Transverse colon (tissue), 4 donors: ENCODE measurements around the gene ANKRD11. TPM values are rescaled to one million over a fixed set of nuclear protein-coding genes. Genes with fewer than 3 reads are reported as not detected.

Experiments
- DNase-seq: peaks from one replicate; pipeline ENCODE4 v3.0.0-alpha.2; 2019
- H3K27ac ChIP-seq, 4 donors: fragments of 200-600 bp; sonication (generic); 2 replicates each; pipeline ENCODE4 v1.5.1; 2016 to 2018; ENCODE audit warnings: inconsistent platforms in 4 of 4
- H3K27me3 ChIP-seq: fragments of 200-600 bp; sonication (generic); 2 replicates; pipeline ENCODE4 v1.5.1; 2017; ENCODE audit warnings: inconsistent platforms
- H3K36me3 ChIP-seq, 4 donors: fragments of 200-600 bp; sonication (generic); 2 replicates each; pipeline ENCODE4 v1.5.1; 2017 to 2019; ENCODE audit warnings: inconsistent platforms in 4 of 4
- H3K4me1 ChIP-seq, 4 donors: fragments of 200-600 bp; sonication (generic); 2 replicates each; pipeline ENCODE4 v1.5.1; 2017 to 2020; ENCODE audit warnings: inconsistent platforms in 4 of 4
- H3K4me3 ChIP-seq, 4 donors: fragments of 200-600 bp; sonication (generic); 1 replicate in 1 of 4; 2 replicates in 3 of 4; pipeline versions ENCODE4 v1.5.1 to v1.6.1; 2017 to 2019; ENCODE audit warnings: inconsistent platforms in 4 of 4
- H3K9me3 ChIP-seq, 2 donors: fragments of 200-600 bp; sonication (generic); 2 replicates each; pipeline ENCODE4 v1.5.1; 2017 to 2019; ENCODE audit warnings: inconsistent platforms in 2 of 2
- EP300 ChIP-seq: sonication (generic); formaldehyde crosslinking; IDR thresholded peaks from one replicate; pipeline ENCODE4 v1.6.1; 2017; ENCODE audit warnings: antibody characterized with exemption, low read depth
- POLR2A ChIP-seq: fragments of 450-650 bp; IDR thresholded peaks from one replicate; pipeline ENCODE4 v1.6.1; 2016; ENCODE audit warnings: antibody characterized with exemption, mild to moderate bottlenecking, moderate library complexity
- POLR2AphosphoS5 ChIP-seq, 3 donors: sonication (generic); formaldehyde crosslinking; IDR thresholded peaks; one replicate each; pipeline ENCODE4 v1.6.1; 2016; ENCODE audit warnings: antibody characterized with exemption in 3 of 3
- WGBS, 2 donors: methylation state at CpG; one replicate each; pipeline ENCODE4 v1.1.5; 2018; ENCODE audit warnings: low coverage in 1 of 2; 5-methylcytosine and 5-hydroxymethylcytosine counted together
- in situ Hi-C, 4 donors: fragments of 200-750 bp; cut with MboI; loops; one replicate each; pipeline versions ENCODE4 v1.15.0 to v1.15.1; 2017; ENCODE audit warnings: low sequenced_read_pairs in 3 of 4, low pct_ligation_motif_present in 1 of 4, low pct_unique_long_range_greater_than_20kb in 1 of 4
- intact Hi-C: fragments of 100-400 bp; cut with DNase I; formaldehyde crosslinking; loops from one replicate; pipeline ENCODE4 v1.15.1; 2023; ENCODE audit warnings: low total_unique reads
- total RNA-seq, 4 donors: library from RNA; depleted of rRNA; stranded (reverse); fragments of >200 nt; gene quantifications; one replicate each; pipeline ENCODE4 v1.1.0, GENCODE V29; 2016
- TF ChIP-seq, protein P1 (sequence below), 5 experiments: fragments of 200-600 bp in 3 of 5; fragments of 450-650 bp in 2 of 5; sonication (generic) in 3 of 5; IDR thresholded peaks; 1 replicate in 2 of 5; 2 replicates in 3 of 5; pipeline ENCODE4 v1.5.1; 2016 to 2017; ENCODE audit warnings: antibody characterized with exemption in 5 of 5, inconsistent platforms in 3 of 5, mild to moderate bottlenecking in 2 of 5, moderate library complexity in 1 of 5

Gene ANKRD11
- total RNA-seq, 4 donors from 2014 or later = 109 to 281 (median 142) TPM

DNA sequence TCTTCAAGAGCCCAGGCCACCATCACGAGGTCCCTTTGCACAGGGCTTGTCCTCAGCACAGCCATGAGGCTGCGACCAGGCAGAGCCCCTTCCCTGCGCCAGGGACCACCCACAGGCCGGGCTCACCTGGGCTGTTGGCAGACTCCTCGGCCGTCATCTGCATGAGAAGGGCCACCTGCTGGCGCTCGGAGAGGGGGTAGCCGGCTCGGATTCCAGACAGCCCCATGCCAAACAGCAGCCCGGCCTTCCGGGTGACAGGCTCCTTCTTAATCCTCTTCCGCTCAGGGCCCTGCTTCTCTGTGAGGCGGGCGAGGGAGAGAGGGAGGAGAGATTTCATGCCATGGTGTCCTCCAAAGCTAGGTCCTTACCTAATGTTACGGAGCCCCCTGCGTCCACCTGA is 199.5 kb downstream of the ANKRD11 start:
- no peaks in the 10 kb centered on the region for H3K27me3 ChIP-seq
- peaks cover 0 to 16% (median 6%) of the 10 kb centered on the region in 4 donors for H3K36me3 ChIP-seq
- no peak for DNase-seq
- 91% methylated on average over 16 of the region's 17 CpGs; no CpG with 5 or more reads in 1 of the 2 donors for WGBS, 2 donors
- H3K27ac ChIP-seq = no peak overlapping the region
- peaks cover 0 to 12% (median 5%) of the 10 kb centered on the region in 4 donors for H3K4me1 ChIP-seq
- no peaks in the 10 kb centered on the region for H3K9me3 ChIP-seq
- no peak for TF ChIP-seq POLR2AphosphoS5 (IDR thresholded peaks at IDR 0.05)
- TF ChIP-seq EP300 = no peak
- TF ChIP-seq, protein P1, sequence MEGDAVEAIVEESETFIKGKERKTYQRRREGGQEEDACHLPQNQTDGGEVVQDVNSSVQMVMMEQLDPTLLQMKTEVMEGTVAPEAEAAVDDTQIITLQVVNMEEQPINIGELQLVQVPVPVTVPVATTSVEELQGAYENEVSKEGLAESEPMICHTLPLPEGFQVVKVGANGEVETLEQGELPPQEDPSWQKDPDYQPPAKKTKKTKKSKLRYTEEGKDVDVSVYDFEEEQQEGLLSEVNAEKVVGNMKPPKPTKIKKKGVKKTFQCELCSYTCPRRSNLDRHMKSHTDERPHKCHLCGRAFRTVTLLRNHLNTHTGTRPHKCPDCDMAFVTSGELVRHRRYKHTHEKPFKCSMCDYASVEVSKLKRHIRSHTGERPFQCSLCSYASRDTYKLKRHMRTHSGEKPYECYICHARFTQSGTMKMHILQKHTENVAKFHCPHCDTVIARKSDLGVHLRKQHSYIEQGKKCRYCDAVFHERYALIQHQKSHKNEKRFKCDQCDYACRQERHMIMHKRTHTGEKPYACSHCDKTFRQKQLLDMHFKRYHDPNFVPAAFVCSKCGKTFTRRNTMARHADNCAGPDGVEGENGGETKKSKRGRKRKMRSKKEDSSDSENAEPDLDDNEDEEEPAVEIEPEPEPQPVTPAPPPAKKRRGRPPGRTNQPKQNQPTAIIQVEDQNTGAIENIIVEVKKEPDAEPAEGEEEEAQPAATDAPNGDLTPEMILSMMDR (IDR thresholded peaks at IDR 0.05) = no peak
- no peak for TF ChIP-seq POLR2A
- intact Hi-C loops = loop anchor here (2.0 to 5.0 kb wide), 2 partner anchors 64 to 919 kb away; no protein-coding TSS in a partner anchor
- in situ Hi-C loops = no loop called here
- H3K4me3 ChIP-seq = no peak overlapping the region

- peaks cover 0 to 12% (median 5%) of the 10 kb centered on the region in 4 donors for H3K4me1 ChIP-seq
- H3K9me3 ChIP-seq = no peaks in the 10 kb centered on the region
- 95% methylated on average over 15 of the region's 16 CpGs; no CpG with 5 or more reads in 1 of the 2 donors for WGBS, 2 donors
- DNase-seq = no peak
- in situ Hi-C loops = no loop called here
- peaks cover 0 to 18% (median 8%) of the 10 kb centered on the region in 4 donors for H3K36me3 ChIP-seq
- H3K27ac ChIP-seq = no peak overlapping the region
- intact Hi-C loops = loop anchor here (2.0 to 5.0 kb wide), 2 partner anchors 64 to 918 kb away; no protein-coding TSS in a partner anchor
- no peak for TF ChIP-seq EP300
- TF ChIP-seq POLR2AphosphoS5 (IDR thresholded peaks at IDR 0.05) = no peak
- TF ChIP-seq POLR2A = no peak
- TF ChIP-seq, protein P1 (IDR thresholded peaks at IDR 0.05) = no peak
- H3K27me3 ChIP-seq = no peaks in the 10 kb centered on the region
- H3K4me3 ChIP-seq = no peak overlapping the region
Measured at GRCh38 chr16:89290472-89290871, 199.9 kb downstream of the ANKRD11 start.

DNA sequence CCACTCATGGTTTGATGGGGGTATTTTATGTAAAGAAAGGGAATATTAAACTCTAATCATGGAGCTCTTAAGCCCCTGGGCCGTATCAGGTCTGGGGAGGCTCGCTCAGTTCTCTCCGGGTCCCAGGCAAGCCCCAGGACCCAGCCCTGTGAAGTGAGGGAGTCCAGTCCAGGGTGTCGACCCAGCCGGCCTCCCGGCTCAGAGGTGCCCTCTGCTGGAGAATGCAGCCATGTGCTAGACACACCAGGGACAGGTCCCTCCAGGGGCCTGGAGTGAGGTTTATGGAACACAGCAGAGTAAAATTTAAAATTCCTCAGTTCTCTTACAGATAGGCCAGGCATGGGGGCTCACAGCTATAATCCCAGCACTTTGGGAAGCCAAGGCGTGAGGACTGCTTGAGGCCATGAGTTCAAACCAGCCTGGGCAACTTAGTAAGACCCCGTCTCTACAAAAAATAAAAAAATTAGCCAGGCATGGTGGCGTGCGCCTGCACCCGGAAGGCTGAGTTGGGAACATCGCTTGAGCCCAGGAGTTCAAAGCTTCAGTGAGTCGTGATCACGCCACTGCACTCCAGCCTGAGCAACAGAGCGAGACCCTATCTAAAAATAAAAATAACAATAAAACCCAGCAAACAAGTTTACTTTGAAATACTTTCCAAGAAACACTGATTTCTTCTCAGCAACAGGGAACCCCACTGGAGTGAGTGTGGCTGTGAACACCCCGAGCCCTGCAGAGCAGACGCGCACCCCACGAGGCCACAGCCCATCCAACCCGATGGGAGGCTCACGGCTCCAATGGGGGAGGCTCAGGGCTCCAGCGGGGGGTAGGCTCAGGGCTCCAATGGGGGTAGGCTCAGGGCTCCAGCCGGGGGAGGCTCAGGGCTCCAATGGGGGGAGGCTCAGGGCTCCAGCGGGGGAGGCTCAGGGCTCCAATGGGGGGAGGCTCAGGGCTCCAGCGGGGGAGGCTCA is 200.6 kb downstream of the ANKRD11 start:
- WGBS, 2 donors = 69 to 98% methylated on average over 8 to 17 of the region's 25 CpGs
- TF ChIP-seq POLR2A = no peak
- TF ChIP-seq, protein P1 (IDR thresholded peaks at IDR 0.05) = peak; percentile 67 to 83 (median 71)
- TF ChIP-seq POLR2AphosphoS5 (IDR thresholded peaks at IDR 0.05) = no peak
- no peak for TF ChIP-seq EP300
- peak; percentile 81 for DNase-seq
- intact Hi-C loops (loop anchor here (2.0 to 5.0 kb wide), 2 partner anchors 65 to 917 kb away; no protein-coding TSS in a partner anchor), in situ Hi-C loops (no loop called here)
- H3K27ac ChIP-seq = no peak overlapping the region
- H3K27me3 ChIP-seq = no peaks in the 10 kb centered on the region
- H3K36me3 ChIP-seq = peaks cover 0 to 26% (median 12%) of the 10 kb centered on the region in 4 donors
- H3K9me3 ChIP-seq = no peaks in the 10 kb centered on the region
- H3K4me1 ChIP-seq = peaks cover 0 to 11% (median 5%) of the 10 kb centered on the region in 4 donors
- no peak overlapping the region for H3K4me3 ChIP-seq

DNA sequence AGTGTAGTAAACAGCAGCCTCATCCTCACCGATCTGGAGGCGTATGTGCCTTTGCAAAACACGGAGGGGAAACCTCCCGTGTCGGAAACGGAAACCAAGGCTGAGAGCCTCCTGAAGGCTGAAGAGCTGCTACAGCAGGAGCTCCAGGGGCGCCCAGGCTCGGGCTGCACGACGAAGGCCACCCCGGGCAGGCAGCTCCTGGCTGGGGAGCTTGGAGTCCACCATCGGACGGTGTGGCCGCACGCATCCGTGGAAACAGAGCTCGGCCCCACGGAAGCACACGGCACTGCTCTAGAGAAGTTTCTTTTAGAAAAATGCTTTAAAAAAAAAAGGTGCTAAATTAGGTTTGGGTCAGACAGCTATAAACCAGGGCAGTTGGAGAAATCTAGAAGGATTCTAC is 201.4 kb downstream of the ANKRD11 start:
- intact Hi-C loops (no loop called here), in situ Hi-C loops (no loop called here)
- DNase-seq = no peak
- TF ChIP-seq POLR2AphosphoS5 (IDR thresholded peaks at IDR 0.05) (no peak), EP300 (no peak), POLR2A (no peak)
- TF ChIP-seq, protein P1 (IDR thresholded peaks at IDR 0.05) = no peak
- Histone ChIP-seq H3K9me3 (no peaks in the 10 kb centered on the region), H3K27me3 (no peaks in the 10 kb centered on the region), H3K4me1 (peaks cover 0 to 4% (median 2%) of the 10 kb centered on the region in 4 donors), H3K4me3 (no peak overlapping the region), H3K27ac (no peak overlapping the region), H3K36me3 (peaks cover 0 to 33% (median 13%) of the 10 kb centered on the region in 4 donors)
- 60 to 91% methylated on average over 1 to 19 of the region's 19 CpGs for WGBS, 2 donors
